ENCODE data around the gene CRIP3. TPM values are rescaled to one million over a fixed set of nuclear protein-coding genes. Genes with fewer than 3 reads are reported as not detected.

Gene CRIP3
- total and polyA plus RNA-seq, 2 donors, result 0.61 to 11.0 TPM

DNA sequence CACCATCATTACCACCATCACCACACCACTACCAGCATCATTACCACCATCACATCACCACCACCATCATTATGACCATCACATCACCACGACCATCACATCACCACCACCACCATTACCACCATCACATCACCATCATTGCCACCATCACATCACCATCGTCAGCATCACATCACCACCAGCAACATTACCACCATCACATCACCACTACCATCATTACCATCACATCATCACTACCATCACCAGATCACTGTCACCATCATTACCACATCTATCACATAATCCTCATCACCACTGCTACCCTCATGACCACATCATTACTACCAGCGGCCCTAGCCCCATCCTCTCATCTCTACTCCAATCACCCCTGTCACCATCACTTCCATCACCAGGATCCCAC is 14.1 kb downstream of the CRIP3 start:
- Histone ChIP-seq H3K27me3 (ENCODE audit: control insufficient read depth in 2 of 2, insufficient read depth in 1 of 2, low read length in 1 of 2) (peaks cover 0 to 29% of the 10 kb centered on the region in 2 donors), H3K4me1 (ENCODE audit: control insufficient read depth in 2 of 2, insufficient read depth in 2 of 2, low read length in 2 of 2) (no peaks in the 10 kb centered on the region), H3K4me3 (ENCODE audit: low read length in 2 of 2) (no peak overlapping the region), H3K36me3 (ENCODE audit: control insufficient read depth in 2 of 2, insufficient read depth in 2 of 2, low read length in 1 of 2) (no peaks in the 10 kb centered on the region), H3K27ac (ENCODE audit: low read depth in 1 of 2, low read length in 1 of 2) (no peak overlapping the region), H3K9me3 (ENCODE audit: control insufficient read depth in 2 of 2, insufficient read depth in 1 of 2, low read length in 1 of 2) (no peaks in the 10 kb centered on the region)
- no peak for DNase-seq (ENCODE audit: low read depth in 6 of 9, low spot score in 9 of 9)
- 90% methylated on average over 3 of the region's 3 CpGs for WGBS

DNA sequence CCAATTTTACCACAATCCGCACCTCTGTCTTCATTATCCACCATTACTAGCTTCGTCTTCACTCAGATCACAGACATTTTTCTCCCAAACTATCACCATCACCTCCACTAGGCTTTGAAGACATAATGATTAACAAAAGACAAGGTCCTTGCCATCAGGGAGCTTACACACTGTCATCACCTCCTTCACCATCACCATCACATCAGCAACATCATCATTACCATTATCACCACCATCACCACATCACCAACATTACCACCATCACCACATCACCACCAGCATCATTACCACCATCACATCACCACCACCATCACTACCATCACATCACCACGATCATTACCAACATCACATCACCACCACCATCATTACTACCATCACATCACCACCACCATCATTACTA is 14.9 kb downstream of the CRIP3 start:
- no peak for DNase-seq (ENCODE audit: low read depth in 6 of 9, low spot score in 9 of 9)
- 92% methylated on average over 3 of the region's 3 CpGs for WGBS
- no peaks in the 10 kb centered on the region for H3K9me3 ChIP-seq (ENCODE audit: control insufficient read depth in 2 of 2, insufficient read depth in 1 of 2, low read length in 1 of 2)

DNA sequence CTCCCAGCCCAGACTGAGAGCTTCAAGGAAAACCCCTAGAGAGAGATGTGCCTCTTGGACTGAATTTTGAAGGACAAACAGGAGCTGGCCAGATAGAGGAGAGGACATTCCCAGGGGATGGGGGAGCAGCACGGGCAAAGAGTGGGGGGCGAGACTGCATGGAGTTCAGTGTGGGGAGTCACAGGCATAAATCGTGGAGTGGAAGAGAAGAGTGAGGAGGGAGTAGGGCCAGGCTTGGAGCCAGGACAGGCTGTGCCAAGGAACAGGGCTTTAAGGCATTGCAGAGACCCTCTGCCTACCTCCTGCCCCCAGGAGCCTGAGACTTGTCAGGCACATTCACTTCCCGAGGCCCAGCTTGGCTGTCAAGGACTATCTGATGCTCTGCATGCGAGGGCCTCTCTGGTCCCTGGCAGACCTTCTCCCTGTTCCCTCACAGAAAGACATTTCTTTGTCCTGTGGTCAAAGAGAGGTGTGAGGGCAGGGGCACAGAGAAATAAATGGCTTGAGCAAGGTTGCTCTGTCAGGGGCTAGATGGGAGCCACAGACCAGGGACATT is 15.8 kb downstream of the CRIP3 start:
- H3K9me3 ChIP-seq (ENCODE audit: control insufficient read depth in 2 of 2, insufficient read depth in 1 of 2, low read length in 1 of 2), result no peaks in the 10 kb centered on the region
- H3K4me3 ChIP-seq (ENCODE audit: low read length in 2 of 2), result no peak overlapping the region
- H3K27ac ChIP-seq (ENCODE audit: low read depth in 1 of 2, low read length in 1 of 2), result no peak overlapping the region
- H3K27me3 ChIP-seq (ENCODE audit: control insufficient read depth in 2 of 2, insufficient read depth in 1 of 2, low read length in 1 of 2), result peaks cover 0 to 20% of the 10 kb centered on the region in 2 donors
- 94% methylated on average over 5 of the region's 5 CpGs for WGBS
- DNase-seq (ENCODE audit: low read depth in 6 of 9, low spot score in 9 of 9), result no peak
- no peaks in the 10 kb centered on the region for H3K4me1 ChIP-seq (ENCODE audit: control insufficient read depth in 2 of 2, insufficient read depth in 2 of 2, low read length in 2 of 2)
- H3K36me3 ChIP-seq (ENCODE audit: control insufficient read depth in 2 of 2, insufficient read depth in 2 of 2, low read length in 1 of 2), result no peaks in the 10 kb centered on the region

More for the DNA sequence above, 14.9 kb downstream of the CRIP3 start:
- no peaks in the 10 kb centered on the region for H3K4me1 ChIP-seq (ENCODE audit: control insufficient read depth in 2 of 2, insufficient read depth in 2 of 2, low read length in 2 of 2)
- H3K4me3 ChIP-seq (ENCODE audit: low read length in 2 of 2), result no peak overlapping the region
- no peak overlapping the region for H3K27ac ChIP-seq (ENCODE audit: low read depth in 1 of 2, low read length in 1 of 2)
- H3K36me3 ChIP-seq (ENCODE audit: control insufficient read depth in 2 of 2, insufficient read depth in 2 of 2, low read length in 1 of 2), result no peaks in the 10 kb centered on the region
- peaks cover 0 to 23% of the 10 kb centered on the region in 2 donors for H3K27me3 ChIP-seq (ENCODE audit: control insufficient read depth in 2 of 2, insufficient read depth in 1 of 2, low read length in 1 of 2)

DNA sequence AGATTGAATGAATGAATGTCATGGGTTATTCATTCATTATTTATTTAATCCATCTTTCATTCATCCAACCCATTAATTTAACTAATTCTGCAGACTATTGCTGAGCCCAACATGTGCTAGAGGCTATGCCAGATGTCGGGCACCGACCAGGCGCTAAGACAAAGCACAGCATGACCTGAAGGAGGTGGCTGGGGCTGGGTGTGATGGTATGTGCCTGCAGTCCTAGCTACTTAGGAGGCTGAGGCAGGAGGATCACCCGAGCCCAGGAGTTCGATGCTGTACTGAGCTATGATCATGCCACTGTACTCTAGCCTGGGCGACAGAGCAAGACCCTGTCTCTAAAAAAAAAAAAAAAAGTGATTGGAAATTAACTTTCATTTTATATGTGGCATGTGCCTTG is 16.3 kb downstream of the CRIP3 start:
- DNase-seq (ENCODE audit: low read depth in 6 of 9, low spot score in 9 of 9), result no peak
- no peaks in the 10 kb centered on the region for H3K4me1 ChIP-seq (ENCODE audit: control insufficient read depth in 2 of 2, insufficient read depth in 2 of 2, low read length in 2 of 2)
- H3K9me3 ChIP-seq (ENCODE audit: control insufficient read depth in 2 of 2, insufficient read depth in 1 of 2, low read length in 1 of 2), result no peaks in the 10 kb centered on the region
- H3K27me3 ChIP-seq (ENCODE audit: control insufficient read depth in 2 of 2, insufficient read depth in 1 of 2, low read length in 1 of 2), result peaks cover 0 to 23% of the 10 kb centered on the region in 2 donors
- H3K27ac ChIP-seq (ENCODE audit: low read depth in 1 of 2, low read length in 1 of 2), result no peak overlapping the region
- 98% methylated on average over 6 of the region's 6 CpGs for WGBS
- no peaks in the 10 kb centered on the region for H3K36me3 ChIP-seq (ENCODE audit: control insufficient read depth in 2 of 2, insufficient read depth in 2 of 2, low read length in 1 of 2)
- H3K4me3 ChIP-seq (ENCODE audit: low read length in 2 of 2), result no peak overlapping the region

DNA sequence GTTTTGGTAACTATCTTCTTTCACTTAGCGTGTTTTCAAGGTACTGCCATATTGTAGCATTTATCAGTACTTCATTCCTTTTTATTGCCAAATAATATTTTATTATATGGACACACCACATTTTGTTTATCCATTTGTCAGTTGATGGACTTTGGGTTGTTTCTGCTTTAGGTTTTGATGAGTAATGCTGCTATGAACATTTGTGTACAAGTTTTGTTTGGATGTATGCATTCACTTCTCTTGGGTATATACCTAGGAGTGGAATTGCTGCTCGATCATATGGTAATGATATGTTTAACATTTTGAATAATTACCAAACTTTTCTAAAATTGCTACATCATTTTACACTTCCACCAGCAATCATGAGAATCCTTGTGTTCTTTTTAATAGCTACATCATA is 16.9 kb downstream of the CRIP3 start:
- DNase-seq (ENCODE audit: low read depth in 6 of 9, low spot score in 9 of 9), result no peak
- H3K4me3 ChIP-seq (ENCODE audit: low read length in 2 of 2), result no peak overlapping the region
- H3K27me3 ChIP-seq (ENCODE audit: control insufficient read depth in 2 of 2, insufficient read depth in 1 of 2, low read length in 1 of 2), result peaks cover 0 to 27% of the 10 kb centered on the region in 2 donors
- H3K36me3 ChIP-seq (ENCODE audit: control insufficient read depth in 2 of 2, insufficient read depth in 2 of 2, low read length in 1 of 2), result no peaks in the 10 kb centered on the region
- no peaks in the 10 kb centered on the region for H3K9me3 ChIP-seq (ENCODE audit: control insufficient read depth in 2 of 2, insufficient read depth in 1 of 2, low read length in 1 of 2)
- H3K4me1 ChIP-seq (ENCODE audit: control insufficient read depth in 2 of 2, insufficient read depth in 2 of 2, low read length in 2 of 2), result no peaks in the 10 kb centered on the region
- no peak overlapping the region for H3K27ac ChIP-seq (ENCODE audit: low read depth in 1 of 2, low read length in 1 of 2)
- WGBS, result 96% methylated on average over 2 of the region's 2 CpGs

DNA sequence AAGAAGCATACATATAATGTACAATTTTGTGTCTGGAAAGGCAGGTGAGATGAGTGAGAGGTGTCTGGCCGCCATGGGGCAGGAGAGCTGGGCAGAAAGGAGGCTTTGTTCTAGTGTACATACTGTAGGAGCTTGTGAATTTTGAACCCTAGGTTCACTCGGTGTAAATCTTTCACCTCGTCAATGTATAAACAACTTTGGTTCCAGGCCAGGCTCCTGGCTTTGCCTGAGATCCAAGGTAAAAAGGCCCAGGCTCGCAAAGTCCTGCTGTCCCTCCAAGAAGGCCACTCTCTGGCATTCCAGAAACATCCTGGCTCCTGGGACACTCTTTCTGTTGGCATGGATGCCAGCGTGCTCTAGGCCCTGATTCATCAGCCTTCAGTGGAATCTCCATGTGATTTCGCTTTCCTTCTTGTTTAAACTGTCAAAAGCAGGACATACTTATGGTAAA is 17.7 kb downstream of the CRIP3 start:
- DNase-seq (ENCODE audit: low read depth in 6 of 9, low spot score in 9 of 9), result no peak
- Histone ChIP-seq H3K27me3 (ENCODE audit: control insufficient read depth in 2 of 2, insufficient read depth in 1 of 2, low read length in 1 of 2) (peaks cover 5 to 29% of the 10 kb centered on the region in 2 donors), H3K4me1 (ENCODE audit: control insufficient read depth in 2 of 2, insufficient read depth in 2 of 2, low read length in 2 of 2) (no peaks in the 10 kb centered on the region), H3K27ac (ENCODE audit: low read depth in 1 of 2, low read length in 1 of 2) (no peak overlapping the region), H3K4me3 (ENCODE audit: low read length in 2 of 2) (no peak overlapping the region), H3K36me3 (ENCODE audit: control insufficient read depth in 2 of 2, insufficient read depth in 2 of 2, low read length in 1 of 2) (no peaks in the 10 kb centered on the region), H3K9me3 (ENCODE audit: control insufficient read depth in 2 of 2, insufficient read depth in 1 of 2, low read length in 1 of 2) (no peaks in the 10 kb centered on the region)
- WGBS, result 95% methylated on average over 6 of the region's 6 CpGs

DNA sequence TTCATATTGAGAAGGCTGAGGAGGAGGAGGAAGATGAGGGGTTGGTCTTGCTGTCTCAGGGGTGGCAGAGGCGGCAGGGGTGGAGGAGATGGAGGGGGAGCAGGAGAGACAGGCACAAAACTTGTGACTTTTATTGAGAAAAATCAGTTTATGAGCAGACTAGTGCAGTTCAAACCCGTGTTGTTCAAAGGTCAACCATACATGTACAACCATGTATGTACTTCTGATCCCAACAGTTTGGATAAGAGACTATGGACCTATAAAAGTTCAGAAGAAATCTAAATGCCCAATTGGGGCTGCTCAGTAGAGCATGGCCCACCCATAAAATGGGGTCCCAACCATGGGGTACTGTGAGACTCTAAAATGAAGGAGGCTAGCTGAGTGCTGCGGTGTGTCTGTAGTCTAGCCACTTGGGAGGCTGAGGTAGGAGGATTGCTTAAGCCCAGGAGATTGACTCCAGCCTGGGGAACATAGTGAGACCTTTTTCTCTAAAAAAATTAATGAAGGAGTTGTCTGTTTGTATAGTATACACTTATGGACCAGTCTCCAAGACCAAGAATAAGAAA is 18.2 kb downstream of the CRIP3 start:
- H3K27ac ChIP-seq (ENCODE audit: low read depth in 1 of 2, low read length in 1 of 2), result no peak overlapping the region
- no peaks in the 10 kb centered on the region for H3K9me3 ChIP-seq (ENCODE audit: control insufficient read depth in 2 of 2, insufficient read depth in 1 of 2, low read length in 1 of 2)
- no peaks in the 10 kb centered on the region for H3K36me3 ChIP-seq (ENCODE audit: control insufficient read depth in 2 of 2, insufficient read depth in 2 of 2, low read length in 1 of 2)
- H3K4me1 ChIP-seq (ENCODE audit: control insufficient read depth in 2 of 2, insufficient read depth in 2 of 2, low read length in 2 of 2), result no peaks in the 10 kb centered on the region
- peaks cover 10 to 35% of the 10 kb centered on the region in 2 donors for H3K27me3 ChIP-seq (ENCODE audit: control insufficient read depth in 2 of 2, insufficient read depth in 1 of 2, low read length in 1 of 2)
- 79% methylated on average over 3 of the region's 3 CpGs for WGBS
- DNase-seq (ENCODE audit: low read depth in 6 of 9, low spot score in 9 of 9), result no peak
- no peak overlapping the region for H3K4me3 ChIP-seq (ENCODE audit: low read length in 2 of 2)

DNA sequence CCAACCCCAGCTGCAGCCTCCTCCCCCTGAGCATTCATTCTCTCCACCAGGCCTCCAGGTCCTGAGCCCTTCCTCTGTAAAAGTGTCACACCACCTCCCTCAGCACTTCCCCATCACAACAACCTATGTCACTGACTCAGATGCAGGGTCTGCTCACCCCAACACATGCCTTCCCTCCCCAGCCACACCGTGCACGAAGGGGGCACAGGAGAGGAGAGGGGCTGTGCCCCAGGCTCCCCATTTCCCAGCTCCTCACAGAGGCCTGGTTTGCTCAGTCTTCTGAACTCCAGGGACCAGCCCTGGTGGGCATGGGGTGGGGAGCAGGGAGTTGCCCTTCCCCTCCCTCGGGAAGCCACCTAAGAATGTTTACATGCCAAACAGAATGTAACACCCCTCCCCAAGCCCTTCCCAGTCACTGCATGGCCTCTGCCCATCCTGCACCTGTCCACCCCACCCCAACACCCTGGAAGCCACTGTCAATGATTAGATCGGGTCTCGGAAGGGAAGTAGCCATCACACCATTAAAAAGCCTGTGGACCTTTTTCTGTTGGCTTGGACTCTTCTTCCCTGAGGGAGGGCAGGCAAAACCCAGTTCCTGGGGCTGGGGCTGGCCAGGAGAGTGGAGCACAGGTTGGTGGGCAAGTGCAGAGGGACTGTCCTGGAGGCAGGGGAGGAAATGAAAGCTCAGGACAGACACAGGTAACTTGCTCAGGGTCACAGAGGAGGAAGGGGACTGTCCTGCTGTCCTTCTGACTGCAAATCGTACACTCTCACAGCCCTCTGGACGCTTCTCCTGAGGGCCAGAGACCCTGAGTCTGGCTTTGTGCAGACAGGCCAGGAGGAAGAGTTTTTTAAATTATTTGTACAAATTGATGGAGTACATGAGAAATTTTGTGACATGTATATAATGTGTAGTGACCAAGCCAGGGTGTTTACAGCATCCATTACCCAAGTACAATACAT is 20.6 kb downstream of the CRIP3 start:
- WGBS, result 88% methylated on average over 7 of the region's 7 CpGs
- no peak for DNase-seq (ENCODE audit: low read depth in 6 of 9, low spot score in 9 of 9)
- no peak overlapping the region for H3K27ac ChIP-seq (ENCODE audit: low read depth in 1 of 2, low read length in 1 of 2)

More for the DNA sequence above, 20.6 kb downstream of the CRIP3 start:
- Histone ChIP-seq H3K4me3 (ENCODE audit: low read length in 2 of 2) (no peak overlapping the region), H3K27me3 (ENCODE audit: control insufficient read depth in 2 of 2, insufficient read depth in 1 of 2, low read length in 1 of 2) (peaks cover 26 to 58% of the 10 kb centered on the region in 2 donors), H3K36me3 (ENCODE audit: control insufficient read depth in 2 of 2, insufficient read depth in 2 of 2, low read length in 1 of 2) (no peaks in the 10 kb centered on the region), H3K9me3 (ENCODE audit: control insufficient read depth in 2 of 2, insufficient read depth in 1 of 2, low read length in 1 of 2) (peaks cover 0 to 2% of the 10 kb centered on the region in 2 donors), H3K4me1 (ENCODE audit: control insufficient read depth in 2 of 2, insufficient read depth in 2 of 2, low read length in 2 of 2) (no peaks in the 10 kb centered on the region)

Data from thymus (tissue), 11 donors.